Measurements from ENCODE around the gene MLC1.

Gene MLC1

DNA sequence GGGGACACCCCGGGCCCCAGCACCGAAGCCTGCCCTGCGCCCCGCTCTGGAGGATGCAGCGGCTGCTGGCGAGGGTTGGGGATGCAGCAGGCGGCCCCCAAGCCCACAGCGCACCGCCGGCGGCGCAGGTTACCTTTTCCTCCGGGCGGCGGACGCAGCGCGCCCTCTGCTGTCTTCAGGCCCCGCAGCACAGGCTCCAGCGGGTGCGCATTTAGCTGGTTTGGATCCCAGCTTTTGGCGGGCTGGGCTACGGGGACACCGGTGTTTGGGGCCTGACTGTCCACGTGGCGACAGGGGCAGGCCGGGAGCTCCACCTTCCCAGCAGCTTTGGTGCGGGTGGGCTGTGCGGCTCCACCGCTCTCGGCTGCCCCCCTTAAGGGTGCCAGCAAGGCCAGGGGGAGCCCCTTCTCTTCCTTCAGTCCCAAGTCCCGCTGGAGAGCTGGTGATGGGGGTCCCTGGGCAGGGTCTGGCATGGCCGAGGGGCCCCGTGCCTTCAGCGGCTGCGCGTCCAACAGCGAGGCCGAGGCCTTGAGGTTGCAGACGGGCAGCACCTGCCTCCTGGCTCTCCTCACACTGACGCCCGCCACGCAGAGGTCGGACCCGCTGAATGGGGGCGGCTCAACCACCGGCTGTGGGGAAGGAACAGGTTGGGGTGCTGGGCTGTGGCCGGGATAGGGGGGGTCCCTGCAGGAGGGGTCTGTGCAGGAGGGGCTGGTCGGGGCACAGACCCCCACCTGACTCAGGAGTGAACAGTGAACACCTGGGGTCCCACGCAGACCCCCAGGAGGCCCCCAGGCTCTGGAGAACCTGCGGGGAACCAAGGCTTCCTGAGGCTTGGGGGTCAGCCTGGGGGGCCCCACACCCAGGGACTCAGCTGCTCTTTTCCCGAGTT lies 54.7 kb downstream of the MLC1 start:
- peaks cover 0 to 7% of the 10 kb centered on the region in 2 experiments for H3K4me1 ChIP-seq (ENCODE audit: control insufficient read depth in 1 of 2, insufficient read depth in 1 of 2, low read depth in 1 of 2, low read length in 1 of 2)
- H3K9me3 ChIP-seq, result no peaks in the 10 kb centered on the region
- H3K4me3 ChIP-seq (ENCODE audit: low read depth in 1 of 2, low read length in 1 of 2), result no peak overlapping the region
- H3K36me3 ChIP-seq, result no peaks in the 10 kb centered on the region
- peaks cover 60% of the 10 kb centered on the region for H3K27me3 ChIP-seq
- TF ChIP-seq, protein P1, sequence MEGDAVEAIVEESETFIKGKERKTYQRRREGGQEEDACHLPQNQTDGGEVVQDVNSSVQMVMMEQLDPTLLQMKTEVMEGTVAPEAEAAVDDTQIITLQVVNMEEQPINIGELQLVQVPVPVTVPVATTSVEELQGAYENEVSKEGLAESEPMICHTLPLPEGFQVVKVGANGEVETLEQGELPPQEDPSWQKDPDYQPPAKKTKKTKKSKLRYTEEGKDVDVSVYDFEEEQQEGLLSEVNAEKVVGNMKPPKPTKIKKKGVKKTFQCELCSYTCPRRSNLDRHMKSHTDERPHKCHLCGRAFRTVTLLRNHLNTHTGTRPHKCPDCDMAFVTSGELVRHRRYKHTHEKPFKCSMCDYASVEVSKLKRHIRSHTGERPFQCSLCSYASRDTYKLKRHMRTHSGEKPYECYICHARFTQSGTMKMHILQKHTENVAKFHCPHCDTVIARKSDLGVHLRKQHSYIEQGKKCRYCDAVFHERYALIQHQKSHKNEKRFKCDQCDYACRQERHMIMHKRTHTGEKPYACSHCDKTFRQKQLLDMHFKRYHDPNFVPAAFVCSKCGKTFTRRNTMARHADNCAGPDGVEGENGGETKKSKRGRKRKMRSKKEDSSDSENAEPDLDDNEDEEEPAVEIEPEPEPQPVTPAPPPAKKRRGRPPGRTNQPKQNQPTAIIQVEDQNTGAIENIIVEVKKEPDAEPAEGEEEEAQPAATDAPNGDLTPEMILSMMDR (IDR thresholded peaks at IDR 0.05), result peak; percentile 69
- H3K27ac ChIP-seq, result no peak overlapping the region

DNA sequence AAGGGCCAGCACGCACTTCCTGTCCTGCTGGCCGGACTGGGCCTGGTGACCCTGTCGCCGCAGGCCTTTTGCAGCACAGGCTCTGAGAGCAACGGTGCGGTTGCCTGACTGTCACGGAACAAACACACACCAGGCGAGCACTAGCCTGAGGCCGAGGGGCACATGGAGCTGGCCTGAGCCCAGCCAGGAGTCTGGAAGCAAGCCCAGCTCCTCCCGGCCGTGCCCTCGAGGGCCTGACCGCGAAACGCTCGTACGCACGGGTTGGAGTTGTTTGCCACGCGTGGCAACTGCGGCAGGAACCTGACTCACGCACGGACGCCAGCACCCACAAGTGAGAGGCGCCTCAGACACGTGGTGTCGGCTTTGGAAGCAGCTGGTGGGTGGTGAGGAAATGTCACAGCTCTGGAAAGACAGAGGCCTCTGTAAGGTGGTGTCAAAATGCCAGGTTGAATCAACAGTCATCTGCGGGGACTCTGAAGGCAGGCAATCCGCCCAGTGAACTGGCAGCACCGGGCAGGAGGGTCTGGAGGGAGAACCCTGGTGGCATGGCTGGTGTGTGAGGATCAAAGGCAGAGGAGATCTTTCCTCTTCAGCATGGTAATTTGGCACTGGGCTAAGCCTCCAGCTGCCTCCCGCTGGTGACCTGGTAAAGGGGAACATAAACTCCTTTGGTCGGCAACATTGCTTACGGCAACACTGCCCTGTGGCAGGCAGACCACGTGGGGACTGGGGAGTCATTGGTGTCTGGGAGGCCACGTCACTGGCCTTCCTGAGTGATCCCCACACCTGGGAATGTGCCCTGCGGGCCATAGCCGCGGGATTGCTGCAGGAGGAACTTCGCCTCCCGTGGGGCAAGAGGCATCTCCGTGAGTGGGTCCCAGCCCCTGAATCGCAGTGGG lies 57.3 kb downstream of the MLC1 start:
- H3K36me3 ChIP-seq, result no peaks in the 10 kb centered on the region
- H3K9me3 ChIP-seq, result no peaks in the 10 kb centered on the region
- no peak overlapping the region for H3K4me3 ChIP-seq (ENCODE audit: low read depth in 1 of 2, low read length in 1 of 2)
- peaks cover 57% of the 10 kb centered on the region for H3K27me3 ChIP-seq
- TF ChIP-seq, protein P1 (IDR thresholded peaks at IDR 0.05), result no peak
- H3K27ac ChIP-seq, result no peak overlapping the region
- peaks cover 0 to 7% of the 10 kb centered on the region in 2 experiments for H3K4me1 ChIP-seq (ENCODE audit: control insufficient read depth in 1 of 2, insufficient read depth in 1 of 2, low read depth in 1 of 2, low read length in 1 of 2)

DNA sequence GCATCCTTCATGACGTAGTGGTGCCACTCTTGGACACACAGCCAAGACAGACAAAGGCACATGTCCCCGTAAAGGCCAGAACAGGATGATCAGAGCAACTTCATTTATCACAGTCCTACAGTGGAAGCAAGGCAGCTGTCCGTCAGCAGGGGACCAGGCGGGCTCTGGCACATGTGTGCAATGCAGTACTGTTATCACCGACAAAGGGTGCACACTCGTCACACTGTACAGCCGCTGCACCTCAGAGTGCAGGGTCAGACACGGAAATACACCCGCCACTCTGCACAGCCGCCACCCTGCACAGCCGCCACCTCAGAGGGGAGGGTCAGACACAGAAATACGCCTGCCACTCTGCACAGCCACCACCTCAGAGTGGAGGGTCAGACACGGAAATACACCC lies 59.2 kb downstream of the MLC1 start:
- peaks cover 60% of the 10 kb centered on the region for H3K27me3 ChIP-seq
- H3K36me3 ChIP-seq, result no peaks in the 10 kb centered on the region
- H3K9me3 ChIP-seq, result no peaks in the 10 kb centered on the region
- TF ChIP-seq, protein P1 (IDR thresholded peaks at IDR 0.05), result no peak
- no peak overlapping the region for H3K27ac ChIP-seq
- no peak overlapping the region for H3K4me3 ChIP-seq (ENCODE audit: low read depth in 1 of 2, low read length in 1 of 2)
- H3K4me1 ChIP-seq (ENCODE audit: control insufficient read depth in 1 of 2, insufficient read depth in 1 of 2, low read depth in 1 of 2, low read length in 1 of 2), result peaks cover 0 to 7% of the 10 kb centered on the region in 2 experiments

DNA sequence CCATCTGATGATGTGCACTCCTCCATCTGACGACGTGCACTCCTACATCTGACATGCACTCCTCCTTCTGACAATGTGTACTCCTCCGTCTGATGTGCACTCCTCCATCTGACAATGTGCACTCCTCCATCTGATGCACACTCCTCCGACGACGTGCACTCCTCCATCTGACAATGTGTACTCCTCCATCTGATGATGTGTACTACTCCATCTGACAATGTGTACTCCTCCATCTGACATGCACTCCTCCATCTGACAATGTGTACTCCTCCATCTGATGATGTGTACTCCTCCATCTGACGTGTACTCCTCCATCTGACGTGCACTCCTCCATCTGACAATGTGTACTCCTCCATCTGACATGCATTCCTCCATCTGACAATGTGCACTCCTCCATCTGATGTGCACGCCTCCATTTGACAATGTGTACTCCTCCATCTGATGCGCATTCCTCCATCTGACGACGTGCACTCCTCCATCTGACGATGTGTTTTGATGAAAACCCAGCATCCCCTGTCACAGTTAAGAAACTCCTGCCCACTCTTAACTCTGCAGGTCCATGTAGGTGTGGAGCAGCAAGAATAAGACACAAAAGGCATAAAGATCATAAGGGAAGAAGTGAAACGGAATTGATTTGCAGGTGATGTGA lies 62.9 kb downstream of the MLC1 start:
- no peaks in the 10 kb centered on the region for H3K4me1 ChIP-seq (ENCODE audit: control insufficient read depth in 1 of 2, insufficient read depth in 1 of 2, low read depth in 1 of 2, low read length in 1 of 2)

DNA sequence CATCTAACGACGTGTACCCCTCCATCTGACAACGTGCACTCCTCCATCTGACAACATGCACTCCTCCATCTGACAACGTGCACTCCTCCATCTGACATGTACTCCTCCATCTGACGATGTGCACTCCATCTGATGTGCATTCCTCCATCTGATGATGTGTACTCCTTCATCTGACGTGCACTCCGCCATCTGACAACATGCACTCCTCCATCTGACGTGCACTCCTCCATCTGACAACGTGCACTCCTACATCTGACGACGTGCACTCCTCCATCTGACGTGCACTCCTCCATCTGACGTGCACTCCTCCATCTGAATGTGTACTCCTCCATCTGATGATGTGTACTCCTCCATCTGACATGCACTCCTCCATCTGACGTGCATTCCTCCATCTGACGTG lies 64.6 kb downstream of the MLC1 start:
- H3K27me3 ChIP-seq, result peaks cover 82% of the 10 kb centered on the region
- no peaks in the 10 kb centered on the region for H3K9me3 ChIP-seq
- no peak overlapping the region for H3K4me3 ChIP-seq (ENCODE audit: low read depth in 1 of 2, low read length in 1 of 2)
- no peaks in the 10 kb centered on the region for H3K4me1 ChIP-seq (ENCODE audit: control insufficient read depth in 1 of 2, insufficient read depth in 1 of 2, low read depth in 1 of 2, low read length in 1 of 2)
- TF ChIP-seq, protein P1 (IDR thresholded peaks at IDR 0.05), result no peak
- H3K36me3 ChIP-seq, result no peaks in the 10 kb centered on the region
- no peak overlapping the region for H3K27ac ChIP-seq

More for the DNA sequence above, 62.9 kb downstream of the MLC1 start:
- Histone ChIP-seq H3K4me3 (ENCODE audit: low read depth in 1 of 2, low read length in 1 of 2) (no peak overlapping the region), H3K27ac (no peak overlapping the region), H3K36me3 (no peaks in the 10 kb centered on the region), H3K9me3 (no peaks in the 10 kb centered on the region), H3K27me3 (peaks cover 65% of the 10 kb centered on the region)
- TF ChIP-seq, protein P1 (IDR thresholded peaks at IDR 0.05), result no peak

Measured in neutrophil (primary cell).